ENCODE data around the gene CCDC175. TPM values are rescaled to one million over a fixed set of nuclear protein-coding genes. Genes with fewer than 3 reads are reported as not detected.

CCDC175 gene
- total RNA-seq, 1 experiment from 2014 or later, result not detected

DNA sequence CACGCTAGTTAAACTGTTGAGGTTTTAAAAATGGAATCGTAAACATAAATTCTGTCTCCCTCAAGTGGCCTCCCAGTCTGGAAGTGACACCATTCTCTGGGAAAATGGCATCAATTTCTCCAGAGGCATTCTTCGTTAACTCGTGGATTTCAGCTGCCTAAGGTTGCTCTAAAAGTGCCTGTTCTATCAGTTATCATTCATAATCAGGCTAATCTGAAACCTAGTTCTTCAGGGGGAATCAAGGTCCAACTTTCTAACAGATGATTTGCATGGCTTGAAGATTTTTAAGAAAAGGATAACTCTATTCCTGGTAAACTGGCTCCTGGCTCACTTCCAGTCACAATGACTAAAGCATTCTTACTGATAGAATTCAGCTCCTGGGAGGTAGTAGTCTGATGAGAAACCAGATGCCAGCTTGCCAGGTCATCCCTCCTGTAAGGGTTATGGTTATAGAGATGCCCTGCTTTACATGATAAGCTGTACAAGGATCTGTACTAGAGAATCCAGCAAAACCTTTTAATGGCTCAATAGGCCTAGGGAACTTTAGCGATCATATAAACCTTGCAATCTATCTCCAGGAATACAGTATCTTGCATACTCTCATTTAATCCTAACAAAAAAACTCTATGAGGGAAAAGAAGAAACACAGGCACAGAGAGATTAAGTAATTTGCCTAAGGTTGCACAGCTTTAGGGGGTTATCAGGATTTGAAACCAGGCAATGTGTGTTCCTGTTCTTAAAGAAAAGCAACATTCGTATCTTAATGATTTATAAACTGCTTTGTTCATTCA lies 93.9 kb downstream of the CCDC175 start:
- ChIA-PET CTCF (interaction anchor here (0.7 to 1.2 kb wide), 2 partner anchors 16 to 29 kb away, joined by 3 to 4 read pairs; no protein-coding TSS in a partner anchor), RAD21 (ENCODE audit: low non-redundant PET in 1 of 2, low total read pairs in 2 of 2, uncharacterized antibody in 2 of 2, unreplicated experiment in 2 of 2) (no interaction called here), POLR2A (interaction anchor here (1.6 kb wide), 1 partner anchor 24 kb away, joined by 4 read pairs; no protein-coding TSS in a partner anchor)
- peak overlapping the region; percentile 90 for H3K9ac ChIP-seq (ENCODE audit: low read length)
- H3K9me3 ChIP-seq (ENCODE audit: control insufficient read depth in 1 of 2, insufficient read depth in 1 of 2, low read depth in 1 of 2, low read length in 2 of 2), result no peaks in the 10 kb centered on the region
- peak; percentile 31; the same call in 1 of the 2 replicates for ATAC-seq
- H3K9me2 ChIP-seq (ENCODE audit: insufficient read depth), result no peaks in the 10 kb centered on the region
- peaks cover 62% of the 10 kb centered on the region for H3K79me2 ChIP-seq (ENCODE audit: insufficient read depth, low read length)
- peak overlapping the region; percentile 96 for H3K4me2 ChIP-seq (ENCODE audit: low read length)
- no peaks in the 10 kb centered on the region for H4K20me1 ChIP-seq (ENCODE audit: insufficient read depth)
- peak overlapping the region; percentile 87 for H3K27ac ChIP-seq (ENCODE audit: low read depth, low read length)
- intact Hi-C loops (cut with micrococcal nuclease), result no loop called here
- no peak overlapping the region for H2AFZ ChIP-seq (ENCODE audit: low read depth, low read length, poor library complexity, severe bottlenecking)
- TSS peak; percentile 54 for BruUV-seq (replicated peaks)
- TF ChIP-seq, protein P1, sequence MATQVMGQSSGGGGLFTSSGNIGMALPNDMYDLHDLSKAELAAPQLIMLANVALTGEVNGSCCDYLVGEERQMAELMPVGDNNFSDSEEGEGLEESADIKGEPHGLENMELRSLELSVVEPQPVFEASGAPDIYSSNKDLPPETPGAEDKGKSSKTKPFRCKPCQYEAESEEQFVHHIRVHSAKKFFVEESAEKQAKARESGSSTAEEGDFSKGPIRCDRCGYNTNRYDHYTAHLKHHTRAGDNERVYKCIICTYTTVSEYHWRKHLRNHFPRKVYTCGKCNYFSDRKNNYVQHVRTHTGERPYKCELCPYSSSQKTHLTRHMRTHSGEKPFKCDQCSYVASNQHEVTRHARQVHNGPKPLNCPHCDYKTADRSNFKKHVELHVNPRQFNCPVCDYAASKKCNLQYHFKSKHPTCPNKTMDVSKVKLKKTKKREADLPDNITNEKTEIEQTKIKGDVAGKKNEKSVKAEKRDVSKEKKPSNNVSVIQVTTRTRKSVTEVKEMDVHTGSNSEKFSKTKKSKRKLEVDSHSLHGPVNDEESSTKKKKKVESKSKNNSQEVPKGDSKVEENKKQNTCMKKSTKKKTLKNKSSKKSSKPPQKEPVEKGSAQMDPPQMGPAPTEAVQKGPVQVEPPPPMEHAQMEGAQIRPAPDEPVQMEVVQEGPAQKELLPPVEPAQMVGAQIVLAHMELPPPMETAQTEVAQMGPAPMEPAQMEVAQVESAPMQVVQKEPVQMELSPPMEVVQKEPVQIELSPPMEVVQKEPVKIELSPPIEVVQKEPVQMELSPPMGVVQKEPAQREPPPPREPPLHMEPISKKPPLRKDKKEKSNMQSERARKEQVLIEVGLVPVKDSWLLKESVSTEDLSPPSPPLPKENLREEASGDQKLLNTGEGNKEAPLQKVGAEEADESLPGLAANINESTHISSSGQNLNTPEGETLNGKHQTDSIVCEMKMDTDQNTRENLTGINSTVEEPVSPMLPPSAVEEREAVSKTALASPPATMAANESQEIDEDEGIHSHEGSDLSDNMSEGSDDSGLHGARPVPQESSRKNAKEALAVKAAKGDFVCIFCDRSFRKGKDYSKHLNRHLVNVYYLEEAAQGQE (IDR thresholded peaks at IDR 0.05; ENCODE audit: low read depth), result no peak
- TF ChIP-seq FOSL1 (IDR thresholded peaks at IDR 0.05; ENCODE audit: low read depth) (0 out of 2 replicates have a peak, but pooled peaks have one; percentile 35), POLR2AphosphoS5 (IDR thresholded peaks at IDR 0.05; ENCODE audit: low read depth, low read length) (peak; percentile 35; the same call in 1 of the 2 replicates), SP1 (IDR thresholded peaks at IDR 0.05; ENCODE audit: low read depth) (peak; percentile 28; the same call in 1 of the 2 replicates), SRF (IDR thresholded peaks at IDR 0.05; ENCODE audit: low read depth) (0 out of 2 replicates have a peak, but pooled peaks have one; percentile 9), YY1 (IDR thresholded peaks at IDR 0.05; ENCODE audit: extremely low read depth, insufficient replicate concordance, low read depth, low read length) (no peak), RAD21 (IDR thresholded peaks at IDR 0.05; ENCODE audit: low read depth) (0 out of 2 replicates have a peak, but pooled peaks have one; percentile 3), JUND (IDR thresholded peaks at IDR 0.05) (peak; percentile 25; the same call in 1 of the 2 replicates), EZH2phosphoT487 (IDR thresholded peaks at IDR 0.05; ENCODE audit: borderline replicate concordance) (no peak), CBX3 (IDR thresholded peaks at IDR 0.05; ENCODE audit: low read depth) (0 out of 2 replicates have a peak, but pooled peaks have one; percentile 13), ELF1 (IDR thresholded peaks at IDR 0.05; ENCODE audit: borderline replicate concordance, low read depth) (no peak), SIN3A (IDR thresholded peaks at IDR 0.05; ENCODE audit: low read depth) (peak; percentile 49; the same call in 1 of the 2 replicates)
- peaks cover 13 to 33% of the 10 kb centered on the region in 2 experiments for H3K4me1 ChIP-seq (ENCODE audit: control insufficient read depth in 1 of 2, insufficient read depth in 2 of 2, low read length in 2 of 2)
- peak; percentile 60 for DNase-seq (ENCODE audit: low read depth, low spot score)
- peak overlapping the region; percentile 81 to 93 for H3K4me3 ChIP-seq (replicated peaks in 1 of 2; ENCODE audit: low read depth in 1 of 2, low read length in 2 of 2)
- H3K36me3 ChIP-seq (ENCODE audit: control insufficient read depth in 1 of 2, insufficient read depth in 2 of 2, low read length in 2 of 2), result peaks cover 5 to 6% of the 10 kb centered on the region in 2 experiments; a peak in 3 of 4 replicates
- no peaks in the 10 kb centered on the region for H3K27me3 ChIP-seq (ENCODE audit: insufficient read depth, low read length)

Data from HCT116 (cell line).